Measurements from ENCODE around the gene HILPDA.

The HILPDA gene

GRCh38 chr7:128431221-128431620 lies 24.5 kb upstream of the HILPDA start:
- TF ChIP-seq TAF1 (IDR thresholded peaks at IDR 0.05; ENCODE audit: borderline replicate concordance, insufficient read depth, low read length) (no peak), FOXP2 (optimal IDR thresholded peaks at IDR 0.05; ENCODE audit: borderline replicate concordance, extremely low read depth, extremely low read length, insufficient read depth) (no peak), REST (IDR thresholded peaks at IDR 0.05; ENCODE audit: insufficient read depth in 1 of 2, low read depth in 2 of 2, low read length in 2 of 2) (no peak), POLR2AphosphoS5 (IDR thresholded peaks at IDR 0.05; ENCODE audit: low read depth, low read length) (no peak), SIN3A (IDR thresholded peaks at IDR 0.05; ENCODE audit: borderline replicate concordance, insufficient read depth, low read length) (no peak)

DNA sequence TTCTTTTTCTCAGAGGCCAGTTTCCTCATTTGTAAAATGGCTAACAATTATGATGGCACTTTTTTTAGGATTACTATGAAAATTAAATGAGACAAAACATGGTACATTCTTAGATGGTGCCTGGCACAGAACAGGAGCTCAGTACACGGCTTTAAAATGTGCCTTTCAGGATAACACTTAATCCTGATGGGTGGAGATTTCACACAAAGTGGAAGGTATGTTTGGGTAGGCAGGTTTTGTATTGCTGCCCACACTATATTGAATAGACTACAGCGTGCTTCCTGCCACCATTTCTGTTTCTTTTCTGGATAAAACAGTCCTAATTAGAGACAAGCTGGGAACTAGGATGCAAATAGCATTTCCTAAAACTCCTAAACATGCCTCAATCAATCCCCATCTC lies 23.9 kb upstream of the HILPDA start:
- TF ChIP-seq POLR2AphosphoS5 (IDR thresholded peaks at IDR 0.05; ENCODE audit: low read depth, low read length) (no peak), TAF1 (IDR thresholded peaks at IDR 0.05; ENCODE audit: borderline replicate concordance, insufficient read depth, low read length) (no peak), SIN3A (IDR thresholded peaks at IDR 0.05; ENCODE audit: borderline replicate concordance, insufficient read depth, low read length) (no peak)

DNA sequence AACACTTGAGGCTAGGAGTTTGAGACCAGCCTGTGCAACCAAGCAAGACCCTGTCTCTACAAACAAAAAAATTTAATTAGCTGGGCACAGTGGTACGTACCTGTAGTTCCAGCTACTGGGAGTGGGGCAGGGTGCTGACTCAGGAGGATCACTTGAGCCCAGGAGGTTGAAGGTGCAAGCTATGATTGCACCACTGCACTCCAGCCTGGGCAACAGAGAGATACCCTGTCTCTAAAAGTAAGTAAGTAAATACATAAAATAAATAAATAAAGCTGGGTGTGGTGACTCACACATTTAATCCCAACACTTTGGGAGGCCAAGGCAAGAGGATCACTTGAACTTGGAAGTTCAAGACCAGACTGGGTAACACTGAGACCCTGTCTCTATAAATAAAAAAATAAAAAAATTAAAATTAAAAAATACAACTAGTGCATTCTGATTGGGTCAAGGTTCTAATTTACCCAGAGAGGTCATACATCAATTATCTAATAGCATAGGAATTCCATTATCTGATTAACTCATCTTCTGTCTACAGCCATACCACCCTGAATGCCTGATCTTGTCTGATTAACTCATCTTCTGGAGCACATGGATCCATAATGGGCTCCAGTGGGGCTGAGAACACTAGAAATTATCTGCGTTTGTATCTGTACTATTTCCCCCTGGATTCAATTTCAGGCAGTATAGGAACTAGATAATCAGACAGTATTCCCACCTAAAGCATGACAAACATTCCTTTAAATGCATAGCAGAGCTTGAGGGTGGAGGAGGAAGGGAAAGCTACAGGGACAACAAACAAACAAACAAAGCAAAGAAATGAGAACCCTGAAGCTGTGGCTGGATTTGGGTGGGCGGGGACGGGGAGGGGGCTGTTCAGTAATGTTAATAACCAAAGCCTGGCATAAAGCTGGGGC lies 21.0 kb upstream of the HILPDA start:
- TF ChIP-seq POLR2AphosphoS5 (IDR thresholded peaks at IDR 0.05; ENCODE audit: low read depth, low read length) = no peak
- no peak for TF ChIP-seq TAF1 (IDR thresholded peaks at IDR 0.05; ENCODE audit: borderline replicate concordance, insufficient read depth, low read length)
- TF ChIP-seq REST (IDR thresholded peaks at IDR 0.05; ENCODE audit: insufficient read depth in 1 of 2, low read depth in 2 of 2, low read length in 2 of 2) = no peak
- TF ChIP-seq FOXP2 (optimal IDR thresholded peaks at IDR 0.05; ENCODE audit: borderline replicate concordance, extremely low read depth, extremely low read length, insufficient read depth) = no peak
- TF ChIP-seq SIN3A (IDR thresholded peaks at IDR 0.05; ENCODE audit: borderline replicate concordance, insufficient read depth, low read length) = no peak

DNA sequence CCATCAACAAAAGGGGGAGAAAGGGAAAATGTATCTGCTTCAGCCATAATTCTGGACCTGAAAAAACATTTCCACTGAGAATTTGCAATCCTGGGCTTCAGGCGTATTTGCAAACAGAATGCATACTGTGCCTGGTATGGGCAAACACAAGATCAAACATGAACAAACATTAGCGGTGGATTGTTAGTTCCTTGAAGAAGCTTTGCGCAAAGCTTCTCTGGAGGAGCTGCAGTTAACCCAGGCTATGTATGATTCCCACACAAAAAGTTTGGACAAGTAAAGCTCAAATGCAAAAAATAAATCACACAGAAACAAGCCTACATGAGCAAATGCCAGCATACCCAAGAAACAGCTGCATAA lies 20.4 kb upstream of the HILPDA start:
- TF ChIP-seq SIN3A (IDR thresholded peaks at IDR 0.05; ENCODE audit: borderline replicate concordance, insufficient read depth, low read length) = no peak
- TF ChIP-seq POLR2AphosphoS5 (IDR thresholded peaks at IDR 0.05; ENCODE audit: low read depth, low read length) = no peak
- TF ChIP-seq TAF1 (IDR thresholded peaks at IDR 0.05; ENCODE audit: borderline replicate concordance, insufficient read depth, low read length) = no peak
- TF ChIP-seq REST (IDR thresholded peaks at IDR 0.05; ENCODE audit: insufficient read depth in 1 of 2, low read depth in 2 of 2, low read length in 2 of 2) = no peak
- no peak for TF ChIP-seq FOXP2 (optimal IDR thresholded peaks at IDR 0.05; ENCODE audit: borderline replicate concordance, extremely low read depth, extremely low read length, insufficient read depth)

DNA sequence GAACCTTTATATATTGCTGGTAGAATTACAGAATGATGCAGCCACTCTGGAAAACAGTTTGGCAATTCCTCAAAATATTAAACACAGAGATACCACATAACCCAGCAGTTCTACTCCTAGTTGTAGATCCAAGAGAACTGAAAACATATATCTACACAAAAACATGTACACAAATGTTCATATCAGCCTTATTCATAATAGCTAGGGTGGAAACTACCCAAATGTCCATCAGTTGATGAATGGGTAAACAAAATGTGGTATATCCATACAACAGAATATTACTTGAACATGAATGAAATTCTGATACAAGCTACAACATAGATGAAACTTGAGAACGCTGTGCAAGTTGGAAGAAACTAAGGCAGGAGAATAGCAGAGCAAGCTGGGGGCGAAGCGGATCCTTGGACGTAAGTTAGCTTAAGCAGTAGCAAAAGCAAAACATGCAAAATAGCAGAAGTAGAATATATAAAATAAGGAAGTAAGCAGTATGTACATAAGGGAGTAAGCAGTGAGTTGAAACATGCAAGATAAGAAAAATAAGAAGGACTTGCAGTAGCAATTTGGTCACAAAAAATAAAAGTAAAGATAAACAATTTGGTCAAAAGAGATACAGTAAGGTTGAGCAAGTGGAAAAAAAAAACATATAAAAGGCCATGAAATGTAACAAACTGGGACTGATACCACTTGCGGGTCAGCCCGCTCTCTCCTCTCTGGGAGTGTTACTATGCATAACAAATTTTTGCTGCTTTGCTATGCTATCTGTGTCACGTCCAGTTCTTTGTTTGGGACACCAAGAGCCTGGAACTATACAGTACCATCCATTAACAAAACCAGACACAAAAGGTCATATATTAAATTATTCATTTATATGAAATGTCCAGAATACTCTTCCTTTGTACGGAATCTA lies 18.0 kb upstream of the HILPDA start:
- TF ChIP-seq REST (IDR thresholded peaks at IDR 0.05; ENCODE audit: insufficient read depth in 1 of 2, low read depth in 2 of 2, low read length in 2 of 2) (no peak), TAF1 (IDR thresholded peaks at IDR 0.05; ENCODE audit: borderline replicate concordance, insufficient read depth, low read length) (no peak)
